OCI-LY3 (cell line): ENCODE measurements around the gene NPR3.

Experiments used
- H2AFZ ChIP-seq: fragments of 200-600, 300-600 bp; shearing (Covaris generic); 2 replicates; pipeline ENCODE4 v1.6.0; 2014; ENCODE audit warnings: antibody characterized with exemption, low read depth, low read length
- H3K27ac ChIP-seq: fragments of 200-600, 300-600 bp; sonication (generic); 2 replicates; pipeline ENCODE4 v1.5.1; 2014; ENCODE audit warnings: mild to moderate bottlenecking, low read length, moderate library complexity, mixed read lengths
- H3K27me3 ChIP-seq: fragments of 200-600, 300-600 bp; sonication (generic); 2 replicates; pipeline ENCODE4 v1.6.1; 2014; ENCODE audit warnings: low read depth, low read length, mixed read lengths
- H3K36me3 ChIP-seq: fragments of 200-600, 300-600 bp; sonication (generic); replicated peaks from 2 replicates; pipeline ENCODE3; 2014; ENCODE audit warnings: low read depth, low read length, mixed read lengths
- H3K4me1 ChIP-seq: fragments of 300-600, 200-600 bp; sonication (generic); 2 replicates; pipeline ENCODE4 v1.6.1; 2014; ENCODE audit warnings: low read length, mixed read lengths
- H3K4me2 ChIP-seq: fragments of 200-600, 300-600 bp; sonication (generic); 2 replicates; pipeline ENCODE4 v1.6.1; 2014; ENCODE audit warnings: low read length, mixed read lengths
- H3K4me3 ChIP-seq: fragments of 300-600, 200-600 bp; sonication (generic); 2 replicates; pipeline ENCODE4 v1.5.1; 2014; ENCODE audit warnings: antibody characterized with exemption, mild to moderate bottlenecking, low read length, moderate library complexity
- H3K79me2 ChIP-seq: fragments of 300-600, 200-600 bp; shearing (Covaris generic); 2 replicates; pipeline ENCODE4 v1.6.1; 2014; ENCODE audit warnings: mild to moderate bottlenecking, low read length, mixed read lengths
- H3K9ac ChIP-seq: fragments of 300-600, 200-600 bp; shearing (Covaris generic); 2 replicates; pipeline ENCODE4 v1.6.0; 2014; ENCODE audit warnings: mild to moderate bottlenecking, low read length, moderate library complexity
- H3K9me3 ChIP-seq: fragments of 200-600, 300-600 bp; shearing (Covaris generic); 2 replicates; pipeline ENCODE4 v1.6.1; 2014; ENCODE audit warnings: low read length, mixed read lengths; ENCODE audit not compliant: insufficient read depth
- H4K20me1 ChIP-seq: fragments of 200-600, 300-600 bp; sonication (generic); 2 replicates; pipeline ENCODE4 v1.6.1; 2016; ENCODE audit warnings: low read length, mixed read lengths; ENCODE audit not compliant: insufficient read depth
- EZH2phosphoT487 ChIP-seq: fragments of 200-600 bp; shearing (Covaris generic); IDR thresholded peaks from 2 replicates; pipeline ENCODE4 v1.6.1; 2018; ENCODE audit warnings: antibody characterized with exemption, mixed run types, low read depth
- TF ChIP-seq, protein P1 (sequence below): fragments of 200-600, 300-600 bp; sonication (generic); IDR thresholded peaks from 2 replicates; pipeline ENCODE4 v1.5.1; 2014; ENCODE audit warnings: antibody characterized with exemption, low read length, low read depth

Gene NPR3

GRCh38 chr5:32711681-32712480 is 760 bp downstream of the NPR3 start:
- Histone ChIP-seq H3K4me3 (no peak overlapping the region), H3K36me3 (no peaks in the 10 kb centered on the region), H3K27ac (no peak overlapping the region), H3K9me3 (no peaks in the 10 kb centered on the region), H4K20me1 (no peaks in the 10 kb centered on the region), H3K79me2 (no peaks in the 10 kb centered on the region), H3K9ac (no peak overlapping the region), H3K4me1 (no peaks in the 10 kb centered on the region), H3K27me3 (no peaks in the 10 kb centered on the region), H2AFZ (no peak overlapping the region), H3K4me2 (no peak overlapping the region)
- no peak for TF ChIP-seq EZH2phosphoT487

DNA sequence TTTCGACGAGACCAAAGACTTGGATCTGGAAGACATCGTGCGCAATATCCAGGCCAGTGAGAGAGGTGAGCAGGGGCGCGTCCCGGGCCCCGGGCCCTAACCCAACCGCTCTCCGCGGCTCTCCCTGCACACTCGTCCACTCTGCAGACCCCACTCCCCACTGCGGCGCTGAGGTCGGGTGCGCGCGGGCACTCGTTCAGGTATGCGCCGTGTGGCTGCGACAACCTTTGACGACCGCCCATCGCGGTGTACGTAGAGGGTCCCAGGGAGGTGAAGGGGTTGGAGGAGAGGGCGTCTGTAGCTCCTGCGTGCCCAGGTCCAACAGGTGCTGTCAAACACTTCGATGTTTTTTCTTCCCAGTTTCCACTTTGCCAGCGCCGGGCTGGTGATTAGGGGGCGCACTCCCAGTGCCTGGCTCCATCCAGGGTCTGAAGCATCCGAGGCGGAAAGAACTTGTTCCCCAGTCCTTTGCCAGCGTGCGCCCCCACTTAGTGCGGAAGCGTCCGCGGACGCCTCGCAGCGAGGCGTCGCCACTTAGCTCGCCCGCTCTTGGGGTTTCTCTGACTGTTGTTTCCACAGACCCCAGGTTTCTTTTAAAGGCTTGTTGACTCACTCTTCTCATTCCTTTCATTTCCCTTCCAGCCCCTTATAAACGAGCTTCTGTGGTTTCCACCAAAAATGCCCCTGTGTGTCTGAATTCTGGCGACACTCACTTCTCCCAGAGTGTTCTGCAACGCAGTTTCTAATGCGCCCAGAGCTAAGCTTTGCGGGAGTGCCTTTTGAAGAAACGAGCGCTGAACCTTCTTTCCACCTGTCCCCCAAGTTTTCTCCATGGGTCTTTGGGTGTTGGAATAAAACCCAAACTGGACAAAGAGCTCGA is 1.6 kb downstream of the NPR3 start:
- Histone ChIP-seq H3K9ac (no peak overlapping the region), H3K9me3 (no peaks in the 10 kb centered on the region), H3K4me3 (no peak overlapping the region), H3K27ac (no peak overlapping the region), H3K4me2 (no peak overlapping the region), H3K4me1 (no peaks in the 10 kb centered on the region), H3K27me3 (no peaks in the 10 kb centered on the region), H4K20me1 (no peaks in the 10 kb centered on the region), H3K79me2 (no peaks in the 10 kb centered on the region), H3K36me3 (no peaks in the 10 kb centered on the region), H2AFZ (no peak overlapping the region)
- TF ChIP-seq, protein P1, sequence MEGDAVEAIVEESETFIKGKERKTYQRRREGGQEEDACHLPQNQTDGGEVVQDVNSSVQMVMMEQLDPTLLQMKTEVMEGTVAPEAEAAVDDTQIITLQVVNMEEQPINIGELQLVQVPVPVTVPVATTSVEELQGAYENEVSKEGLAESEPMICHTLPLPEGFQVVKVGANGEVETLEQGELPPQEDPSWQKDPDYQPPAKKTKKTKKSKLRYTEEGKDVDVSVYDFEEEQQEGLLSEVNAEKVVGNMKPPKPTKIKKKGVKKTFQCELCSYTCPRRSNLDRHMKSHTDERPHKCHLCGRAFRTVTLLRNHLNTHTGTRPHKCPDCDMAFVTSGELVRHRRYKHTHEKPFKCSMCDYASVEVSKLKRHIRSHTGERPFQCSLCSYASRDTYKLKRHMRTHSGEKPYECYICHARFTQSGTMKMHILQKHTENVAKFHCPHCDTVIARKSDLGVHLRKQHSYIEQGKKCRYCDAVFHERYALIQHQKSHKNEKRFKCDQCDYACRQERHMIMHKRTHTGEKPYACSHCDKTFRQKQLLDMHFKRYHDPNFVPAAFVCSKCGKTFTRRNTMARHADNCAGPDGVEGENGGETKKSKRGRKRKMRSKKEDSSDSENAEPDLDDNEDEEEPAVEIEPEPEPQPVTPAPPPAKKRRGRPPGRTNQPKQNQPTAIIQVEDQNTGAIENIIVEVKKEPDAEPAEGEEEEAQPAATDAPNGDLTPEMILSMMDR, result no peak
- no peak for TF ChIP-seq EZH2phosphoT487

GRCh38 chr5:32713361-32713769 is 2.2 kb downstream of the NPR3 start:
- Histone ChIP-seq H4K20me1 (no peaks in the 10 kb centered on the region), H3K4me1 (no peaks in the 10 kb centered on the region), H3K4me2 (no peak overlapping the region), H3K27ac (no peak overlapping the region), H2AFZ (no peak overlapping the region), H3K9me3 (no peaks in the 10 kb centered on the region), H3K36me3 (no peaks in the 10 kb centered on the region), H3K27me3 (no peaks in the 10 kb centered on the region), H3K9ac (no peak overlapping the region), H3K79me2 (no peaks in the 10 kb centered on the region), H3K4me3 (no peak overlapping the region)
- TF ChIP-seq, protein P1, result no peak

DNA sequence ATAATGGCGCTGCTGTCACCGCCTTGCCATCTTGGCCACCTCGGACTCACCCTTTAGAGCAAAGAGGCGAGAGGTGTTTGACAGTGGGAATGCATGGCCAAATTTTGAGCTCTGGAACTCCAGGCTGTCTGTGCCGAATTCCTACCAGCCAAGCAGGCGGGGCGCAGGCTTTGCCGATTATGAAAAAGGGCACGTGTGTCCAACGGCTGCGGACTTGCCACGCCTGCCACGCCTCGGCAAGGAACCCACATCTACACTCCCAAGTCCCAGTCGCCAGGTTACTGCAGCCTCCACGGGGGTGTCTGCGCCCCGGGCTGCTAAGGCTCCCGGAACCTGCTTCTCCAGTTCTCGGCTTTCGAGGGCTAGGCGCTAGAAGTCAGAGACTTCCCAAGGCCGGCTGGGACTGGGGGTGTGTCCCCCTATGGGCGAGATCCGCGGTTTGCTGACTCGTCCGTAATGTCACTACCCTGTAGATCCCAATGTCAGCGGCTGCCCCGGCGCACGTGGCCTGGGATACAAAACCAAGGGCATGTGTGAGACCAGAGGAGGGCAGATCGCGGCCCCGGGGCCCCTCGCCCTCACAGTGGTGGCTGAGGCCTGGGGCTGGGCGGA is 2.8 kb downstream of the NPR3 start:
- Histone ChIP-seq H3K4me2 (no peak overlapping the region), H3K4me3 (no peak overlapping the region), H3K9me3 (no peaks in the 10 kb centered on the region), H2AFZ (no peak overlapping the region), H3K27ac (no peak overlapping the region), H3K27me3 (no peaks in the 10 kb centered on the region), H3K9ac (no peak overlapping the region), H3K4me1 (no peaks in the 10 kb centered on the region), H4K20me1 (no peaks in the 10 kb centered on the region), H3K36me3 (no peaks in the 10 kb centered on the region), H3K79me2 (no peaks in the 10 kb centered on the region)
- no peak for TF ChIP-seq EZH2phosphoT487
- TF ChIP-seq, protein P1, result no peak
